CD4-positive, alpha-beta memory T cell (primary cell): Measurements from ENCODE around the gene MAP4. TPM values are rescaled to one million over a fixed set of nuclear protein-coding genes. Genes with fewer than 3 reads are reported as not detected.

Source experiments
- CTCF ChIA-PET: fragments of 350-600 bp; sonication (Branson Sonifier 250); formaldehyde crosslinking; loops from one replicate; lab custom pipeline; 2021; ENCODE audit warnings: inconsistent platforms; ENCODE audit not compliant: partially characterized antibody; lab: Charles Lee
- POLR2A ChIA-PET: fragments of 350-600 bp; sonication (Branson Sonifier 250); formaldehyde crosslinking; loops from one replicate; lab custom pipeline; 2021; ENCODE audit not compliant: partially characterized antibody; lab: Charles Lee
- DNase-seq, 5 donors: peaks; one replicate each; pipeline versions ENCODE4 v3.0.0 to v3.0.0-alpha.2; 2020 to 2022; ENCODE audit warnings: mixed read lengths in 1 of 5
- H3K27ac ChIP-seq: one replicate; pipeline ENCODE4 v1.7.0; 2013; ENCODE audit warnings: low read depth, low read length
- H3K27me3 ChIP-seq: 2 replicates; pipeline ENCODE4 v1.7.0; 2013; ENCODE audit warnings: mild to moderate bottlenecking, low read length, moderate library complexity; ENCODE audit not compliant: insufficient read depth
- H3K36me3 ChIP-seq: 2 replicates; pipeline ENCODE4 v1.7.0; 2013; ENCODE audit warnings: mild to moderate bottlenecking, low read length, moderate library complexity; ENCODE audit not compliant: insufficient read depth
- H3K4me1 ChIP-seq: 2 replicates; pipeline ENCODE4 v1.7.0; 2013; ENCODE audit warnings: mild to moderate bottlenecking, low read length, moderate library complexity; ENCODE audit not compliant: insufficient read depth
- H3K4me3 ChIP-seq, 2 donors: one replicate each; pipeline ENCODE4 v1.7.0; 2013; ENCODE audit warnings: low read length in 2 of 2, mild to moderate bottlenecking in 1 of 2
- H3K9me3 ChIP-seq, 2 donors: one replicate each; pipeline ENCODE4 v1.7.0; 2013; ENCODE audit warnings: low read length in 2 of 2, control low read depth in 1 of 2; ENCODE audit not compliant: control insufficient read depth in 1 of 2
- H3K27ac Mint-ChIP-seq, 7 donors: one replicate each; pipeline ENCODE4 v1.8.0; 2020 to 2021; ENCODE audit warnings: mixed read lengths in 7 of 7, mild to moderate bottlenecking in 6 of 7, inconsistent platforms in 3 of 7, moderate library complexity in 3 of 7
- H3K27me3 Mint-ChIP-seq, 2 donors: one replicate each; pipeline ENCODE4 v1.8.0; 2020 to 2021; ENCODE audit warnings: mixed read lengths in 2 of 2
- H3K36me3 Mint-ChIP-seq, 2 donors: one replicate each; pipeline ENCODE4 v1.8.0; 2020 to 2021; ENCODE audit warnings: mixed read lengths in 2 of 2, inconsistent platforms in 1 of 2, mild to moderate bottlenecking in 1 of 2
- H3K4me1 Mint-ChIP-seq, 4 donors: one replicate each; pipeline ENCODE4 v1.8.0; 2020 to 2021; ENCODE audit warnings: mixed read lengths in 4 of 4, mild to moderate bottlenecking in 1 of 4
- H3K4me3 Mint-ChIP-seq, 8 donors: one replicate each; pipeline ENCODE4 v1.8.0; 2020 to 2021; ENCODE audit warnings: mixed read lengths in 8 of 8, mild to moderate bottlenecking in 7 of 8, moderate library complexity in 6 of 8, inconsistent platforms in 3 of 8
- H3K9me3 Mint-ChIP-seq, 8 donors: one replicate each; pipeline ENCODE4 v1.8.0; 2020 to 2021; ENCODE audit warnings: mixed read lengths in 8 of 8, mild to moderate bottlenecking in 5 of 8, inconsistent platforms in 3 of 8, moderate library complexity in 1 of 8
- intact Hi-C: fragments of 100-400 bp; cut with micrococcal nuclease; formaldehyde crosslinking; loops from one replicate; pipeline ENCODE4 v1.15.1; 2023
- polyA plus RNA-seq, 2 donors: library from polyadenylated mRNA; unstranded; fragments of 300-500 nt; fragmentation: Illumina TruSeq; gene quantifications; one replicate each; pipeline ENCODE4 v1.2.3, GENCODE V29; 2021
- total RNA-seq, 2 experiments: library from RNA; stranded (reverse); gene quantifications; one replicate each; pipeline ENCODE4 v1.2.3, GENCODE V29; 2021

MAP4 gene
- total and polyA plus RNA-seq, 4 experiments from 2014 or later, result 4.4 to 72.6 (median 67.8) TPM

- H3K9me3 Mint-ChIP-seq, result no peaks in the 10 kb centered on the region
- no peak overlapping the region for H3K4me3 Mint-ChIP-seq
- Histone ChIP-seq H3K27ac (no peak overlapping the region), H3K9me3 (no peaks in the 10 kb centered on the region), H3K4me3 (no peak overlapping the region), H3K4me1 (no peaks in the 10 kb centered on the region), H3K27me3 (no peaks in the 10 kb centered on the region), H3K36me3 (no peaks in the 10 kb centered on the region)
- H3K27ac Mint-ChIP-seq, result no peak overlapping the region
- H3K36me3 Mint-ChIP-seq, result peaks cover 4 to 6% of the 10 kb centered on the region in 2 donors
- no peak for DNase-seq
- intact Hi-C loops, result no loop called here
- ChIA-PET CTCF (interaction anchor here (0.9 to 1.5 kb wide), 2 partner anchors 13 kb away, joined by 3 to 8 read pairs; no protein-coding TSS in a partner anchor), POLR2A (no interaction called here)
- no peaks in the 10 kb centered on the region for H3K27me3 Mint-ChIP-seq
- H3K4me1 Mint-ChIP-seq, result peaks cover 6 to 15% (median 9%) of the 10 kb centered on the region in 4 donors
Measured at GRCh38 chr3:48002787-48003186, 13.4 kb downstream of the MAP4 start.

GRCh38 chr3:48001991-48002390 lies 14.2 kb downstream of the MAP4 start:
- Mint-ChIP-seq H3K4me1 (peaks cover 6 to 20% (median 12%) of the 10 kb centered on the region in 4 donors), H3K36me3 (peaks cover 6 to 7% of the 10 kb centered on the region in 2 donors), H3K4me3 (no peak overlapping the region), H3K9me3 (no peaks in the 10 kb centered on the region), H3K27me3 (no peaks in the 10 kb centered on the region), H3K27ac (no peak overlapping the region)
- intact Hi-C loops, result no loop called here
- H3K4me3 ChIP-seq, result no peak overlapping the region
- H3K27ac ChIP-seq, result no peak overlapping the region
- H3K4me1 ChIP-seq, result no peaks in the 10 kb centered on the region
- POLR2A ChIA-PET, result no interaction called here
- H3K36me3 ChIP-seq, result no peaks in the 10 kb centered on the region
- no peaks in the 10 kb centered on the region for H3K27me3 ChIP-seq
- CTCF ChIA-PET, result interaction anchor here (0.8 to 1.5 kb wide), 2 partner anchors 9 to 12 kb away, joined by 3 to 8 read pairs; no protein-coding TSS in a partner anchor
- DNase-seq, result no peak
- no peaks in the 10 kb centered on the region for H3K9me3 ChIP-seq

GRCh38 chr3:48000212-48000611 lies 16.0 kb downstream of the MAP4 start:
- intact Hi-C loops, result no loop called here
- CTCF ChIA-PET, result interaction anchor here (0.7 to 1.2 kb wide), 2 partner anchors 11 to 159 kb away, joined by 3 to 5 read pairs; no protein-coding TSS in a partner anchor

GRCh38 chr3:47996440-47996839 lies 19.8 kb downstream of the MAP4 start:
- H3K9me3 ChIP-seq, result no peaks in the 10 kb centered on the region
- peak overlapping the region in 3 of 7 donors; percentile 33 to 53 (median 38) for H3K27ac Mint-ChIP-seq
- no peak overlapping the region for H3K4me3 ChIP-seq
- H3K36me3 ChIP-seq, result peaks cover 4% of the 10 kb centered on the region
- intact Hi-C loops, result no loop called here
- H3K36me3 Mint-ChIP-seq, result peaks cover 22 to 28% of the 10 kb centered on the region in 2 donors
- no peak for DNase-seq
- no peaks in the 10 kb centered on the region for H3K27me3 ChIP-seq
- no peaks in the 10 kb centered on the region for H3K9me3 Mint-ChIP-seq
- no peaks in the 10 kb centered on the region for H3K27me3 Mint-ChIP-seq
- H3K27ac ChIP-seq, result no peak overlapping the region
- CTCF ChIA-PET, result interaction anchor here (0.7 to 2.4 kb wide), 3 partner anchors 159 to 1166 kb away, joined by 3 to 6 read pairs (median 4); no protein-coding TSS in a partner anchor
- H3K4me3 Mint-ChIP-seq, result no peak overlapping the region
- POLR2A ChIA-PET, result no interaction called here
- peaks cover 4% of the 10 kb centered on the region for H3K4me1 ChIP-seq
- H3K4me1 Mint-ChIP-seq, result peaks cover 6 to 28% (median 17%) of the 10 kb centered on the region in 4 donors

More at GRCh38 chr3:48000212-48000611, 16.0 kb downstream of the MAP4 start:
- Mint-ChIP-seq H3K27me3 (no peaks in the 10 kb centered on the region), H3K9me3 (no peaks in the 10 kb centered on the region), H3K4me1 (peaks cover 7 to 28% (median 18%) of the 10 kb centered on the region in 4 donors), H3K4me3 (no peak overlapping the region), H3K27ac (peak overlapping the region in 2 of 7 donors; percentile 7 to 14), H3K36me3 (peaks cover 15 to 17% of the 10 kb centered on the region in 2 donors)
- H3K27ac ChIP-seq, result no peak overlapping the region
- H3K36me3 ChIP-seq, result peaks cover 4% of the 10 kb centered on the region
- POLR2A ChIA-PET, result interaction anchor here (0.6 kb wide), 1 partner anchor 158 kb away, joined by 3 read pairs; no protein-coding TSS in a partner anchor
- peaks cover 4% of the 10 kb centered on the region for H3K4me1 ChIP-seq
- no peak overlapping the region for H3K4me3 ChIP-seq
- no peak for DNase-seq
- no peaks in the 10 kb centered on the region for H3K27me3 ChIP-seq
- no peaks in the 10 kb centered on the region for H3K9me3 ChIP-seq

- H3K27me3 Mint-ChIP-seq, result no peaks in the 10 kb centered on the region
- Histone ChIP-seq H3K4me3 (no peak overlapping the region), H3K9me3 (no peaks in the 10 kb centered on the region), H3K36me3 (peaks cover 4% of the 10 kb centered on the region), H3K27ac (no peak overlapping the region), H3K27me3 (no peaks in the 10 kb centered on the region), H3K4me1 (peaks cover 4% of the 10 kb centered on the region)
- no peak for DNase-seq
- H3K4me3 Mint-ChIP-seq, result no peak overlapping the region
- CTCF ChIA-PET, result no interaction called here
- POLR2A ChIA-PET, result no interaction called here
- peak overlapping the region in 1 of 7 donors; percentile 1 for H3K27ac Mint-ChIP-seq
- intact Hi-C loops, result no loop called here
- H3K36me3 Mint-ChIP-seq, result peaks cover 22 to 28% of the 10 kb centered on the region in 2 donors
- H3K4me1 Mint-ChIP-seq, result peaks cover 4 to 27% (median 17%) of the 10 kb centered on the region in 4 donors
- H3K9me3 Mint-ChIP-seq, result no peaks in the 10 kb centered on the region
Measured at GRCh38 chr3:47994180-47994579, 22.0 kb downstream of the MAP4 start.

GRCh38 chr3:47991341-47991740 lies 24.9 kb downstream of the MAP4 start:
- Mint-ChIP-seq H3K27ac (no peak overlapping the region), H3K4me1 (peaks cover 2 to 11% (median 6%) of the 10 kb centered on the region in 4 donors), H3K9me3 (no peaks in the 10 kb centered on the region), H3K4me3 (no peak overlapping the region), H3K36me3 (peaks cover 15 to 25% of the 10 kb centered on the region in 2 donors), H3K27me3 (no peaks in the 10 kb centered on the region)
- Histone ChIP-seq H3K36me3 (peaks cover 4% of the 10 kb centered on the region), H3K27ac (no peak overlapping the region), H3K9me3 (no peaks in the 10 kb centered on the region), H3K4me1 (no peaks in the 10 kb centered on the region), H3K4me3 (no peak overlapping the region), H3K27me3 (no peaks in the 10 kb centered on the region)
- ChIA-PET CTCF (interaction anchor here (1.0 to 3.0 kb wide), 5 partner anchors 154 to 471 kb away, joined by 3 to 13 read pairs (median 3); no protein-coding TSS in a partner anchor), POLR2A (no interaction called here)
- intact Hi-C loops, result no loop called here
- no peak for DNase-seq

GRCh38 chr3:47989981-47990440 lies 26.2 kb downstream of the MAP4 start:
- peak overlapping the region in 1 of 7 donors; percentile 87 for H3K27ac Mint-ChIP-seq
- POLR2A ChIA-PET, result interaction anchor here (0.5 to 1.1 kb wide), 3 partner anchors 90 to 165 kb away, joined by 3 to 5 read pairs (median 4); no protein-coding TSS in a partner anchor

More at GRCh38 chr3:47989981-47990440, 26.2 kb downstream of the MAP4 start:
- Histone ChIP-seq H3K27ac (no peak overlapping the region), H3K27me3 (no peaks in the 10 kb centered on the region), H3K36me3 (no peaks in the 10 kb centered on the region), H3K4me1 (no peaks in the 10 kb centered on the region), H3K9me3 (no peaks in the 10 kb centered on the region), H3K4me3 (no peak overlapping the region)
- DNase-seq, result peak; percentile 69 to 75 (median 73)
- intact Hi-C loops, result loop anchor here (1.0 kb wide), 3 partner anchors 153 to 468 kb away; no protein-coding TSS in a partner anchor
- peaks cover 7 to 18% of the 10 kb centered on the region in 2 donors for H3K36me3 Mint-ChIP-seq
- no peaks in the 10 kb centered on the region for H3K9me3 Mint-ChIP-seq
- H3K27me3 Mint-ChIP-seq, result no peaks in the 10 kb centered on the region
- CTCF ChIA-PET, result interaction anchor here (0.6 to 2.6 kb wide), 31 partner anchors 8 to 472 kb away, joined by 3 to 43 read pairs (median 4); no protein-coding TSS in a partner anchor
- H3K4me3 Mint-ChIP-seq, result no peak overlapping the region
- peaks cover 2 to 7% (median 5%) of the 10 kb centered on the region in 4 donors for H3K4me1 Mint-ChIP-seq
